HL-60/S4 treated with retinoic acid at 250 ng/mL for 4 days and 3 days (cell line): ENCODE results near the gene SYTL2.

Experiments
- in situ Hi-C: fragments of 300-500 bp; cut with MboI; formaldehyde crosslinking; loops from 2 replicates; pipeline ENCODE4 v1.7.0; 2022; ENCODE audit warnings: low sequenced_read_pairs

Gene SYTL2

GRCh38 chr11:85698195-85698594 lies 112.7 kb downstream of the SYTL2 start:
- in situ Hi-C loops: no loop called here

GRCh38 chr11:85697747-85698146 lies 113.2 kb downstream of the SYTL2 start:
- in situ Hi-C loops: no loop called here

- in situ Hi-C loops: no loop called here
Observed at GRCh38 chr11:85695546-85695945, 115.4 kb downstream of the SYTL2 start.

GRCh38 chr11:85694385-85694980 lies 116.5 kb downstream of the SYTL2 start:
- in situ Hi-C loops: no loop called here

DNA sequence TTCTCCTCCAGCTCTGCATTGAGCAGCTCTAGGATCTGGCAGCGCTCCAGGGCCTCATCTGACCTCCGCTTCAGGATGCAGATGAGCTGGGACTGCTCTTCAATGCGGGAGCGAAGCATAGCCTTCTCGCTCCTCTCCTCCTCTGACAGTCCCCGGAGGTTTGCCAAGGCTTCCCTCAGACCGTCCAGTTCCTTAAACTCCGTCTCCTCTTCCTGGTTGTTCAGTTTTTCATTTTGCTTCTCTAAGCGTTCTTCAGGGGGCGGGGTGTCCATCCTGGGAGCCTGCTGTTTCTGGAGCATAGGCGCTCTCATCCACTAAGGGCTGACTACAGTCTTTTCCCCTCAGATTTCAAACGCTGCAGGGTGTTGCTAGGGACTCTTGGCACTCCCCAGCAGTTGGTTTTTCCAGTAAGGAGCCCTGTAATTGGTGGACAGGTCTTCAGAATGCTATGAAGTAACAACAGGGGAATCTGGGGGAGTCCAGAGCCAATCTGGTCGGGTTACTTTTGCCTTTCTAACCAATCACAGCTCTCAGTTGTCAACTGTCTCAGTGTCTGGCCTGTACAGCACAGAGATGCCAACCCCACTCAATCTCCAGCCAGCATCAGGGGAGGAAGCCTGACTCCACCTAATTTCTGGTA lies 125.0 kb downstream of the SYTL2 start, which contains the start of gene CCDC89:
CCDC89 (minus strand) TSS at position 376 of the 640 bp plus-strand sequence; CDS start at position 311, 65 bp downstream.
- in situ Hi-C loops: no loop called here

DNA sequence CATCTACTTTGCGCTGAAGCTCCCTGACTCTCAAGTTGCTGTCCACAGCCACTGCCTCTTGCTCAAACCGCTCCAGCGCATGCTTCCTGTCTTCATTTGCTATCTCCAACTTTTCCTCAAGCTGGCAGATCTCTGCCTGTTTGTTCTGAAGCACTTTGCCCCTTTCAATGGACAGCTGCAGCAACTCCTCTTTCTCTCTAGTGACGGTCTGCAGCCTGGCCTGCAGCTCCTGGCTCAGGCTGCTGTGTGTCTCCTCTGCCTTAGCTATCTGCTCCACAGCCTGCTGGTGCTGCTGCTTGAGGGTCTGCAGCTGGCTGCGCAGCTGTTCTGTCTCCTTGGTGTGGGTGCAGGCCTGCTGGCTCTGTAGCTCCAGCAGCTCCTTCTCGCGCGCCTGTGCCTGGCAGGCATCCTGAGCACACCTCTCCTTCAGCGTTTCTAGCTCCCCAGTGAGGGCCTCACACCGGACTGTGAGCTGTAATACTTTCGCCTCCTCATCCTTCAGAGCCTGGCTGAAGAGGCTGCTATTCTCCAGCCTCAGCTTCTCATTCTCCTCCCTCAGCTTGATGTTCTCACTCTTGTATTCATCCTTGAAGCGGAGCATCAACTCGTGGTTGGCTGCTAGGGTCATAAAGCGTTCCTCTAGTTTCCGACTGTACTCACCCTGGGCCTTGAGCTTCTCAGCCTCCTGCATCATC lies 125.7 kb downstream of the SYTL2 start:
- in situ Hi-C loops: no loop called here

- in situ Hi-C loops: no loop called here
Observed at GRCh38 chr11:85682330-85683305, 128.3 kb downstream of the SYTL2 start.

GRCh38 chr11:85680897-85681296 lies 130.0 kb downstream of the SYTL2 start:
- in situ Hi-C loops: no loop called here

DNA sequence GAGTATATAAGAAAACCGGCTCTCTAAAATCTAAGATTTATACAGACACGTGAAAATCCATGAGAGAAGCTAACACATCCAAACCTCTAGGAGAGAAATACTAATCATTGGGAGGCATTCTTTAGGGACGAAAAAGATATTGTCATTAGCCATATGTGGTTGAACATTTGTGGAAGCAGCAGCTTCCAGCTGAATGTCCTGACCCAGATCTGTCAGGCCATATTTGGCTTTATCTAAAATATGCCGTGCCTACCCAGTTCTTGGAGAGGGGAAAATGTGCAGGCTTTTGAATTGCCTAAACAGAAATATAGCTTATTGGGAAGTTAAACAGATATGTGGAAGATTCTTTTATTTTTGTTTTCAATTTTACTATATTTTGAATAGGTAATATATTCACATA lies 131.4 kb downstream of the SYTL2 start:
- in situ Hi-C loops: no loop called here

GRCh38 chr11:85673393-85673792 lies 137.5 kb downstream of the SYTL2 start:
- in situ Hi-C loops: loop anchor here (25.0 kb wide), 1 partner anchor 614 kb away; no protein-coding TSS in a partner anchor

- in situ Hi-C loops: loop anchor here (25.0 kb wide), 1 partner anchor 615 kb away; no protein-coding TSS in a partner anchor
Observed at GRCh38 chr11:85672105-85672902, 138.6 kb downstream of the SYTL2 start.

- in situ Hi-C loops: loop anchor here (25.0 kb wide), 1 partner anchor 616 kb away; no protein-coding TSS in a partner anchor
Observed at GRCh38 chr11:85670949-85671663, 139.8 kb downstream of the SYTL2 start.

DNA sequence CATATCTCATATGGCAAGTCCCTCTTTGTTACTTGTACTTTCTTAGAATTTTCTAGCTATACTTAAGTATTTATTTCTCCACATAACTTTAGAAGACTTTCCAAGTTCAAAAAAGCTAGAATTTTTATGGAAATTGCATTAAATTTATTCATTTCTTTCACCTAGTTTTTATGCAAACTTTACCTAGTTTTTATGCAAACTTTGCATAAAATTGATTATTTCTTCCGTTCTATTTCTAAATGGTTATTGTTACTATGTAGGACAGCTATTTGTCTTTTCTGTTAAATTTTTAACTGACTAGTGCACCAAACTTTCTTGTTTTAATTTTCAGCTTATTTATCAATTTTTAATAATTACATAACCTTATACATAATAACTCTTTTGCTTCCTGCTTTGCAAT lies 142.8 kb downstream of the SYTL2 start:
- in situ Hi-C loops: loop anchor here (25.0 kb wide), 1 partner anchor 619 kb away; no protein-coding TSS in a partner anchor

- in situ Hi-C loops: loop anchor here (25.0 kb wide), 1 partner anchor 621 kb away; no protein-coding TSS in a partner anchor
Observed at GRCh38 chr11:85666687-85667086, 144.3 kb downstream of the SYTL2 start.

- in situ Hi-C loops: loop anchor here (25.0 kb wide), 1 partner anchor 622 kb away; no protein-coding TSS in a partner anchor
Observed at GRCh38 chr11:85665733-85666132, 145.2 kb downstream of the SYTL2 start.

- in situ Hi-C loops: loop anchor here (25.0 kb wide), 1 partner anchor 622 kb away; no protein-coding TSS in a partner anchor
Observed at GRCh38 chr11:85664615-85665481, 146.1 kb downstream of the SYTL2 start, which contains the start of gene CREBZF. CREBZF (minus strand) TSS chr11:85665129; CDS start chr11:85664875, 254 bp downstream.

DNA sequence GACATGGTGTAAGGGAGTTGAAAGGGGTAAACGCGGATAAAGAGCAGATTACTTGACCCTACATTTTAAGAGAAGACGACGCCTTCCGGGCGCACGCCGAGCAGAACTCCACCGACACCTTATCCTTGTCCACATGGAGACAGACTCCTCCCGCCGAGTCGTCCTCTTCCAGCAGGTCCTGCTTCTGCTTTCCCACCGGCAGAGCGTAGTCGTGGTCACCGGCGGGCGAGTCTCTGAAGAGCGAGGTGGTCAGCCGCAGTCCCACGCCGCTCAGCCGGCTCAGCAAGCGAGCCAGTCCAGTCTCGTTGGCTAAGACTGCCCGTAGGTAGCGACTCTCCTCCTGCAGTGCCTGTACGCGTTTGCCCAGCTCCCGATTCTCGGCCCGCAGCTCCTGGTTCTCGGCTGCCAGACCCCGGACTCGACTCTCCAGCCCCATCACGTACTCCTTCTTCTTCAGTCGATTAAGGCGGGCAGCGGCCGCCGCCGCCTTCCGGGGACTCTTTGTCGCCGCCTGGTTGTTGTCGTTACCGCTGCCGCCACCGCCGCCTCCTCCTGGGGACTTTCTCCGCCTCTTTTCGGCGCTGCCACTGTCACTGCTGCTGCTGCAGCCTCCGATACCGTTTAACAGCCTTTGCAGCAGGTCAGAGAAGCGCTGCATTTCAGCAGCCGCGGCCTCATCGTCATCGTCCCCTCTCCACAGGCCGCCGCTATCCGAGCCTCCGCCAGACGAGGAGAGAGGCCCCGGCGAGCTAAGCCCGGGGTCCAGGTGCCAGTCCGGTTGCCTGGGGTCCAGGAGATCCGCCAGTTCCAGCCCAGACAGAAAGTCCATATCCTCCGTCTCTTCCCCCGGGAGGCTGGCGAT lies 147.0 kb downstream of the SYTL2 start:
- in situ Hi-C loops: loop anchor here (25.0 kb wide), 1 partner anchor 623 kb away; no protein-coding TSS in a partner anchor
